ENCODE results near the gene MBD4.

The MBD4 gene

GRCh38 chr3:129428007-129428375 lies 11.8 kb downstream of the MBD4 start:
- Mint-ChIP-seq H3K4me3 (peak overlapping the region; percentile 76), H3K27ac (peak overlapping the region; percentile 34), H3K36me3 (peaks cover 47% of the 10 kb centered on the region), H3K27me3 (no peaks in the 10 kb centered on the region), H3K9me3 (peaks cover 7% of the 10 kb centered on the region), H3K4me1 (peaks cover 43% of the 10 kb centered on the region)
- ATAC-seq, result no peak

- Mint-ChIP-seq H3K9me3 (peaks cover 7% of the 10 kb centered on the region), H3K4me3 (no peak overlapping the region), H3K36me3 (peaks cover 34% of the 10 kb centered on the region), H3K27me3 (no peaks in the 10 kb centered on the region), H3K27ac (no peak overlapping the region), H3K4me1 (peaks cover 43% of the 10 kb centered on the region)
- no peak for ATAC-seq
These were observed 14.1 kb downstream of the MBD4 start for GRCh38 chr3:129425619-129426018.

GRCh38 chr3:129425213-129425612 lies 14.5 kb downstream of the MBD4 start:
- no peak overlapping the region for H3K4me3 Mint-ChIP-seq
- peaks cover 30% of the 10 kb centered on the region for H3K36me3 Mint-ChIP-seq
- no peaks in the 10 kb centered on the region for H3K27me3 Mint-ChIP-seq
- ATAC-seq, result no peak
- no peak overlapping the region for H3K27ac Mint-ChIP-seq
- H3K4me1 Mint-ChIP-seq, result peaks cover 43% of the 10 kb centered on the region
- H3K9me3 Mint-ChIP-seq, result peaks cover 7% of the 10 kb centered on the region

- peak; percentile 64 for ATAC-seq
- H3K27me3 Mint-ChIP-seq, result no peaks in the 10 kb centered on the region
- peaks cover 22% of the 10 kb centered on the region for H3K36me3 Mint-ChIP-seq
- H3K9me3 Mint-ChIP-seq, result peaks cover 7% of the 10 kb centered on the region
- peaks cover 34% of the 10 kb centered on the region for H3K4me1 Mint-ChIP-seq
- H3K27ac Mint-ChIP-seq, result peak overlapping the region; percentile 76
- H3K4me3 Mint-ChIP-seq, result no peak overlapping the region
These were observed 15.4 kb downstream of the MBD4 start for GRCh38 chr3:129424185-129424841.

GRCh38 chr3:129422897-129423296 lies 16.9 kb downstream of the MBD4 start:
- Mint-ChIP-seq H3K9me3 (peaks cover 7% of the 10 kb centered on the region), H3K27ac (no peak overlapping the region), H3K4me3 (no peak overlapping the region), H3K27me3 (no peaks in the 10 kb centered on the region), H3K4me1 (peaks cover 20% of the 10 kb centered on the region), H3K36me3 (peaks cover 17% of the 10 kb centered on the region)
- ATAC-seq, result no peak

GRCh38 chr3:129421988-129422745 lies 17.6 kb downstream of the MBD4 start:
- Mint-ChIP-seq H3K36me3 (peaks cover 17% of the 10 kb centered on the region), H3K27me3 (no peaks in the 10 kb centered on the region), H3K4me1 (peaks cover 13% of the 10 kb centered on the region), H3K9me3 (peaks cover 7% of the 10 kb centered on the region), H3K4me3 (no peak overlapping the region), H3K27ac (no peak overlapping the region)
- ATAC-seq, result no peak

- H3K4me3 Mint-ChIP-seq, result no peak overlapping the region
- H3K9me3 Mint-ChIP-seq, result peaks cover 7% of the 10 kb centered on the region
- peaks cover 17% of the 10 kb centered on the region for H3K36me3 Mint-ChIP-seq
- no peak overlapping the region for H3K27ac Mint-ChIP-seq
- H3K27me3 Mint-ChIP-seq, result no peaks in the 10 kb centered on the region
- H3K4me1 Mint-ChIP-seq, result peaks cover 13% of the 10 kb centered on the region
- no peak for ATAC-seq
These were observed 18.4 kb downstream of the MBD4 start for GRCh38 chr3:129421236-129421883.

- no peak for ATAC-seq
- Mint-ChIP-seq H3K9me3 (peaks cover 7% of the 10 kb centered on the region), H3K36me3 (peaks cover 15% of the 10 kb centered on the region), H3K27me3 (no peaks in the 10 kb centered on the region), H3K27ac (no peak overlapping the region), H3K4me1 (peaks cover 12% of the 10 kb centered on the region), H3K4me3 (no peak overlapping the region)
These were observed 20.3 kb downstream of the MBD4 start for GRCh38 chr3:129419476-129419875.

GRCh38 chr3:129418041-129418973 lies 21.4 kb downstream of the MBD4 start:
- Mint-ChIP-seq H3K27ac (peak overlapping the region; percentile 42), H3K36me3 (peaks cover 8% of the 10 kb centered on the region), H3K9me3 (no peaks in the 10 kb centered on the region), H3K27me3 (no peaks in the 10 kb centered on the region), H3K4me1 (peaks cover 5% of the 10 kb centered on the region), H3K4me3 (no peak overlapping the region)
- no peak for ATAC-seq

- Mint-ChIP-seq H3K27ac (no peak overlapping the region), H3K4me3 (no peak overlapping the region), H3K27me3 (no peaks in the 10 kb centered on the region), H3K4me1 (peaks cover 5% of the 10 kb centered on the region), H3K36me3 (peaks cover 8% of the 10 kb centered on the region), H3K9me3 (no peaks in the 10 kb centered on the region)
- no peak for ATAC-seq
These were observed 22.4 kb downstream of the MBD4 start for GRCh38 chr3:129417326-129417725.

GRCh38 chr3:129416415-129416814 lies 23.3 kb downstream of the MBD4 start:
- no peak overlapping the region for H3K4me3 Mint-ChIP-seq
- no peak for ATAC-seq
- no peaks in the 10 kb centered on the region for H3K9me3 Mint-ChIP-seq

GRCh38 chr3:129415830-129416229 lies 23.9 kb downstream of the MBD4 start:
- H3K4me1 Mint-ChIP-seq, result peaks cover 5% of the 10 kb centered on the region

More at GRCh38 chr3:129416415-129416814, 23.3 kb downstream of the MBD4 start:
- Mint-ChIP-seq H3K36me3 (peaks cover 8% of the 10 kb centered on the region), H3K4me1 (peaks cover 5% of the 10 kb centered on the region), H3K27me3 (no peaks in the 10 kb centered on the region), H3K27ac (no peak overlapping the region)

GRCh38 chr3:129415378-129415777 lies 24.4 kb downstream of the MBD4 start:
- Mint-ChIP-seq H3K9me3 (no peaks in the 10 kb centered on the region), H3K27ac (no peak overlapping the region), H3K4me1 (peaks cover 5% of the 10 kb centered on the region), H3K27me3 (no peaks in the 10 kb centered on the region), H3K36me3 (no peaks in the 10 kb centered on the region), H3K4me3 (no peak overlapping the region)
- ATAC-seq, result no peak

More at GRCh38 chr3:129415830-129416229, 23.9 kb downstream of the MBD4 start:
- Mint-ChIP-seq H3K36me3 (peaks cover 2% of the 10 kb centered on the region), H3K27me3 (no peaks in the 10 kb centered on the region), H3K9me3 (no peaks in the 10 kb centered on the region), H3K4me3 (no peak overlapping the region), H3K27ac (no peak overlapping the region)
- no peak for ATAC-seq

GRCh38 chr3:129413687-129414506 lies 25.9 kb downstream of the MBD4 start:
- Mint-ChIP-seq H3K9me3 (no peaks in the 10 kb centered on the region), H3K36me3 (no peaks in the 10 kb centered on the region), H3K4me3 (no peak overlapping the region), H3K4me1 (peaks cover 11% of the 10 kb centered on the region), H3K27me3 (no peaks in the 10 kb centered on the region), H3K27ac (peak overlapping the region; percentile 51)
- ATAC-seq, result peak; percentile 86

Measured in stimulated activated memory B cell treated with anti-CD40 and anti-IgM and Interleukin-4, amounts not matched to agents 10 μg/mL and 1 μg/mL and 100 μg/mL, for 72 hours (primary cell).